ENCODE data around the gene ZFAND6. TPM values are rescaled to one million over a fixed set of nuclear protein-coding genes. Genes with fewer than 3 reads are reported as not detected.

Gene ZFAND6
- total RNA-seq, 1 donor from 2014 or later: 80.1 TPM

- peaks cover 9% of the 10 kb centered on the region for H3K4me1 Mint-ChIP-seq (ENCODE audit: low read depth, unreplicated experiment)
- peaks cover 2% of the 10 kb centered on the region for H3K27me3 Mint-ChIP-seq (ENCODE audit: unreplicated experiment)
- TF ChIP-seq CTCF (IDR thresholded peaks at IDR 0.05; ENCODE audit: partially characterized antibody, unreplicated experiment): no peak
- H3K36me3 Mint-ChIP-seq (ENCODE audit: unreplicated experiment): peaks cover 4% of the 10 kb centered on the region
- H3K9me3 Mint-ChIP-seq (ENCODE audit: unreplicated experiment): peaks cover 4% of the 10 kb centered on the region
- no peak for DNase-seq
- H3K4me3 Mint-ChIP-seq (ENCODE audit: unreplicated experiment): no peak overlapping the region
- H3K27ac Mint-ChIP-seq (ENCODE audit: unreplicated experiment): no peak overlapping the region
These were observed 116.0 kb downstream of the ZFAND6 start for GRCh38 chr15:80175436-80175835.

DNA sequence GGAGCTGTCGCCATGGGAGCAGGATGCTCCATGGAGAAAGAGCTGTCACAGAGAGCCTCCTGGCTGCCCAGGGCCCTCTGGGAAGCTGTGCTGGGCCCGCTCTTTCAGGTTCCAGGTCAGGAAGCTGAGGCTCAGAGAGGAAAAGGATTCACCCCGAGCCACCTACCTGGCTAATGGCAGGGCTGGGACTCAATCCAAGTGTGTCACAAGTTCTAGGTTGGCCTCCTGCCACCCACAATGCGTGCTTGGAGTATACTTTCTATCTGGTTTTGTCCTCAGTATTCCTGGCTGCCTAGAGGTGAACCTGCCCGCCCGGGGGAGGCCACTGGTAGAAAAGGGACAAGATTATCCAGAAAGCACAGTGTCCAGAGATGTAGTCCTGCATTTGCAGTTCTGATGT lies 117.0 kb downstream of the ZFAND6 start:
- Mint-ChIP-seq H3K4me1 (ENCODE audit: low read depth, unreplicated experiment) (peaks cover 9% of the 10 kb centered on the region), H3K27me3 (ENCODE audit: unreplicated experiment) (peaks cover 2% of the 10 kb centered on the region), H3K4me3 (ENCODE audit: unreplicated experiment) (no peak overlapping the region), H3K9me3 (ENCODE audit: unreplicated experiment) (peaks cover 4% of the 10 kb centered on the region), H3K36me3 (ENCODE audit: unreplicated experiment) (peaks cover 4% of the 10 kb centered on the region), H3K27ac (ENCODE audit: unreplicated experiment) (no peak overlapping the region)
- TF ChIP-seq CTCF (IDR thresholded peaks at IDR 0.05; ENCODE audit: partially characterized antibody, unreplicated experiment): no peak
- DNase-seq: no peak

GRCh38 chr15:80177156-80177555 lies 117.7 kb downstream of the ZFAND6 start:
- H3K27me3 Mint-ChIP-seq (ENCODE audit: unreplicated experiment): peaks cover 2% of the 10 kb centered on the region
- DNase-seq: no peak
- no peak overlapping the region for H3K27ac Mint-ChIP-seq (ENCODE audit: unreplicated experiment)
- H3K4me3 Mint-ChIP-seq (ENCODE audit: unreplicated experiment): no peak overlapping the region
- peaks cover 4% of the 10 kb centered on the region for H3K36me3 Mint-ChIP-seq (ENCODE audit: unreplicated experiment)
- no peak for TF ChIP-seq CTCF (IDR thresholded peaks at IDR 0.05; ENCODE audit: partially characterized antibody, unreplicated experiment)
- H3K9me3 Mint-ChIP-seq (ENCODE audit: unreplicated experiment): peaks cover 2% of the 10 kb centered on the region
- H3K4me1 Mint-ChIP-seq (ENCODE audit: low read depth, unreplicated experiment): peaks cover 9% of the 10 kb centered on the region

DNA sequence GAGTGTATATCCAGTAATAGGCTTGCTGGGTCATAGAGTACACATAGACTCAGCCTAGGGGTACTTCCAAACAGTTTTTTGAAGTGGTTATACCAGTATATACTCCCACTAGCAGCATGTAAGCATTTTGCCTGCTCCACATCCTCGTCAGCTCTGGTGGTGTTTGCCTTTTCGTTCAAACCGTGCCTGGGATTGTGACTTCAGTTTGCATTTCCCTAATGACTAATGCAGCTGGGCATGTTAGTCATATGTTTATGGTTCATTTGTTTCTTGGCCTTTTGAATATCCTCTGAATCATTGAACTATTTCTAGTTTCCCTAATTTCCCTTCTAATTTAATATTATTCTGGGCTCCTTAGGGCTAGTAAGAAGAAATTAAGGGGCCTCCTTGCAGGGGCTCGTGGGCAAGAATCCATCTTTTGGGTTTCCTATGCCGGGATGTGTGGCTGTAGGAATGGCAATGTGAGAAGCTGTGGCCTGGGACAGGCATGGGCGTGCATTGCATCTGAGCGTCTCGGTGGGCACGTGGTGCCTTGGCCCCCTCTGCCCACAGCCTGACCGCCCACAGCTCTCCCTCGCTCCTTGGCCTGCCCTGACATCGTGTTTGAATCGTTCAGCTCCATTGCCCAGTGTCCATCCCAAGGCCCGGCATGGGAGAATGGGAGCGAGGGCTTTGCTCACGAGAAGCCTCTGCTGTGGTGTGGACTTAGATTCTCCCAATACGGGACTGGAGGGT lies 119.7 kb downstream of the ZFAND6 start:
- Mint-ChIP-seq H3K36me3 (ENCODE audit: unreplicated experiment) (peaks cover 4% of the 10 kb centered on the region), H3K9me3 (ENCODE audit: unreplicated experiment) (peaks cover 2% of the 10 kb centered on the region), H3K27ac (ENCODE audit: unreplicated experiment) (peak overlapping the region; percentile 31), H3K4me1 (ENCODE audit: low read depth, unreplicated experiment) (peaks cover 17% of the 10 kb centered on the region), H3K27me3 (ENCODE audit: unreplicated experiment) (no peaks in the 10 kb centered on the region), H3K4me3 (ENCODE audit: unreplicated experiment) (no peak overlapping the region)
- no peak for TF ChIP-seq CTCF (IDR thresholded peaks at IDR 0.05; ENCODE audit: partially characterized antibody, unreplicated experiment)
- DNase-seq: no peak

GRCh38 chr15:80179935-80180334 lies 120.5 kb downstream of the ZFAND6 start:
- TF ChIP-seq CTCF (IDR thresholded peaks at IDR 0.05; ENCODE audit: partially characterized antibody, unreplicated experiment): no peak
- Mint-ChIP-seq H3K27me3 (ENCODE audit: unreplicated experiment) (no peaks in the 10 kb centered on the region), H3K36me3 (ENCODE audit: unreplicated experiment) (peaks cover 4% of the 10 kb centered on the region), H3K4me1 (ENCODE audit: low read depth, unreplicated experiment) (peaks cover 16% of the 10 kb centered on the region), H3K9me3 (ENCODE audit: unreplicated experiment) (peaks cover 4% of the 10 kb centered on the region), H3K27ac (ENCODE audit: unreplicated experiment) (no peak overlapping the region), H3K4me3 (ENCODE audit: unreplicated experiment) (no peak overlapping the region)
- DNase-seq: no peak
